Stimulated activated CD8-positive, alpha-beta memory T cell treated with anti-CD3 and anti-CD28 coated beads, Interleukin-2, amount 100 ng/mL, for 48 hours (primary cell): ENCODE measurements around the gene TMEM19.
"Not testable (repeated sequence)": the region's sequence is repeated elsewhere in the genome, so short reads cannot be mapped to it uniquely, and the experiment has no call there.

Experiments
- DNase-seq, 2 donors: peaks; one replicate each; pipeline ENCODE4 v3.0.0-alpha.2; 2020; ENCODE audit warnings: low read depth in 2 of 2

The TMEM19 gene

GRCh38 chr12:71665090-71665463 lies 20.8 kb upstream of the TMEM19 start:
- no peak for DNase-seq

- DNase-seq, result no peak
Observed at GRCh38 chr12:71666259-71666658, 19.6 kb upstream of the TMEM19 start.

GRCh38 chr12:71671311-71671710 lies 14.6 kb upstream of the TMEM19 start:
- no peak for DNase-seq

GRCh38 chr12:71671816-71672215 lies 14.1 kb upstream of the TMEM19 start:
- no peak for DNase-seq

- DNase-seq, result no peak
Observed at GRCh38 chr12:71682466-71682865, 3.4 kb upstream of the TMEM19 start.

- no peak for DNase-seq
Observed at GRCh38 chr12:71683633-71684032, 2.2 kb upstream of the TMEM19 start.

GRCh38 chr12:71684081-71684480 lies 1.8 kb upstream of the TMEM19 start:
- no peak for DNase-seq

GRCh38 chr12:71685312-71685906 lies 473 bp upstream of the TMEM19 start:
- no peak for DNase-seq

- DNase-seq, result no peak
Observed at GRCh38 chr12:71686658-71687025, 760 bp downstream of the TMEM19 start.

- DNase-seq, result not testable (repeated sequence)
Observed at GRCh38 chr12:71687172-71687571, 1.3 kb downstream of the TMEM19 start.

GRCh38 chr12:71688961-71689570 lies 3.2 kb downstream of the TMEM19 start:
- no peak for DNase-seq

GRCh38 chr12:71691504-71692129 lies 5.7 kb downstream of the TMEM19 start:
- DNase-seq, result no peak

- DNase-seq, result no peak
Observed at GRCh38 chr12:71693126-71693525, 7.2 kb downstream of the TMEM19 start.

- DNase-seq, result not testable (repeated sequence)
Observed at GRCh38 chr12:71693651-71694050, 7.8 kb downstream of the TMEM19 start.

GRCh38 chr12:71694099-71694820 lies 8.4 kb downstream of the TMEM19 start:
- DNase-seq, result no peak

- no peak for DNase-seq
Observed at GRCh38 chr12:71695782-71696181, 9.9 kb downstream of the TMEM19 start.

- DNase-seq, result not testable (repeated sequence)
Observed at GRCh38 chr12:71702181-71702580, 16.3 kb downstream of the TMEM19 start.

GRCh38 chr12:71702590-71702989 lies 16.7 kb downstream of the TMEM19 start:
- no peak for DNase-seq

- DNase-seq, result no peak
Observed at GRCh38 chr12:71703206-71703605, 17.3 kb downstream of the TMEM19 start.

- no peak for DNase-seq
Observed at GRCh38 chr12:71704920-71705319, 19.0 kb downstream of the TMEM19 start.

- DNase-seq, result no peak
Observed at GRCh38 chr12:71708658-71709057, 22.8 kb downstream of the TMEM19 start.

GRCh38 chr12:71710276-71711125 lies 24.6 kb downstream of the TMEM19 start:
- no peak for DNase-seq
